Suprapubic skin (tissue), 3 donors: ENCODE measurements around the gene OR12D1.

Experiments
- EP300 ChIP-seq: sonication (generic); formaldehyde crosslinking; IDR thresholded peaks from one replicate; pipeline ENCODE4 v1.6.1; 2017; ENCODE audit warnings: antibody characterized with exemption
- POLR2A ChIP-seq, 2 donors: fragments of 450-650 bp; IDR thresholded peaks; one replicate each; pipeline ENCODE4 v1.6.1; 2017; ENCODE audit warnings: antibody characterized with exemption in 2 of 2, mild to moderate bottlenecking in 2 of 2, moderate library complexity in 2 of 2
- TF ChIP-seq, protein P1 (sequence below), 2 donors: fragments of 200-600 bp in 1 of 2; fragments of 450-650 bp in 1 of 2; sonication (generic) in 1 of 2; IDR thresholded peaks; one replicate each; pipeline ENCODE4 v1.5.1; 2016 to 2019; ENCODE audit warnings: antibody characterized with exemption in 2 of 2, mild to moderate bottlenecking in 1 of 2, moderate library complexity in 1 of 2

DNA sequence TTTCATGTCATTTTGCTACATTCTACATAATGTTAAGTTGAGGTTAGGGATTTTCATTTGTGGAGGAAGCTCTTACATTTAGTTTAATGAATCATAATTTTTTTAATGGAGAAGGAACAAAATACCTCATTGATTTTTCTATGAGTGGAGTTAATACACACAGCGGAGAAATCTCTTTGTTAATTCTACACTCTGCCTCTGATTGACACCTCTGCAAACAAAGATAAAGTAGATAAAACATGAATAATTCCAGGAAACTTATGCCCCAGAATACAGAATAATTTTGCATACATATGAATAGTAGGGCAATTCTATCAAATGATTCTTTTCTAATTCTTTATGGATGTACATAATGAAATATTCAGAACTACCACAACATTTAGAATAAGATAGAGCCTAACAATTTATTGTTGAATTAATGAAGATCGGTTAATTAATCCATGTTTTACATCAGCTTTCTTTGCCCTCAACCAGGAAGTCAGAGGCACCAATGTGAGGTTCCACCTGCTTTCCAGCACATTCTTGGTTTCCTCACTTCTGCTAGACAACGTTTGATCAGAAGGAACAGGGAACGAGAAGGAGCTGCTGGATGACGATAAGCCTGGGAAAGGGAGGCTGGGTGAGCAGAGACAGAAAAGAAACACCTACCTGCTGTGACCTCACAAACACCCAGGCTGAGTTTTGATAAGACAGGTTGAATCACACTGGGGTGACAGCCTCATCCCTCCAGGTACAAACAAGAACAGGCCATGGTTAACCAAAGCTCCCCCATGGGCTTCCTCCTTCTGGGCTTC, 46.5 kb downstream of the OR12D1 start:
- TF ChIP-seq, protein P1, sequence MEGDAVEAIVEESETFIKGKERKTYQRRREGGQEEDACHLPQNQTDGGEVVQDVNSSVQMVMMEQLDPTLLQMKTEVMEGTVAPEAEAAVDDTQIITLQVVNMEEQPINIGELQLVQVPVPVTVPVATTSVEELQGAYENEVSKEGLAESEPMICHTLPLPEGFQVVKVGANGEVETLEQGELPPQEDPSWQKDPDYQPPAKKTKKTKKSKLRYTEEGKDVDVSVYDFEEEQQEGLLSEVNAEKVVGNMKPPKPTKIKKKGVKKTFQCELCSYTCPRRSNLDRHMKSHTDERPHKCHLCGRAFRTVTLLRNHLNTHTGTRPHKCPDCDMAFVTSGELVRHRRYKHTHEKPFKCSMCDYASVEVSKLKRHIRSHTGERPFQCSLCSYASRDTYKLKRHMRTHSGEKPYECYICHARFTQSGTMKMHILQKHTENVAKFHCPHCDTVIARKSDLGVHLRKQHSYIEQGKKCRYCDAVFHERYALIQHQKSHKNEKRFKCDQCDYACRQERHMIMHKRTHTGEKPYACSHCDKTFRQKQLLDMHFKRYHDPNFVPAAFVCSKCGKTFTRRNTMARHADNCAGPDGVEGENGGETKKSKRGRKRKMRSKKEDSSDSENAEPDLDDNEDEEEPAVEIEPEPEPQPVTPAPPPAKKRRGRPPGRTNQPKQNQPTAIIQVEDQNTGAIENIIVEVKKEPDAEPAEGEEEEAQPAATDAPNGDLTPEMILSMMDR (IDR thresholded peaks at IDR 0.05): no peak
- TF ChIP-seq POLR2A (IDR thresholded peaks at IDR 0.05): no peak
- no peak for TF ChIP-seq EP300
